K562 (cell line): ENCODE results near the gene MAST1. TPM values are rescaled to one million over a fixed set of nuclear protein-coding genes. Genes with fewer than 3 reads are reported as not detected.

Experiments
- ARID1B ChIP-seq: fragments of 450-650 bp; IDR thresholded peaks from 2 replicates; pipeline ENCODE4 v1.6.1; 2016; ENCODE audit warnings: antibody characterized with exemption, mild to moderate bottlenecking, inconsistent platforms
- ARNT ChIP-seq, 2 experiments: fragments of 450-650 bp; IDR thresholded peaks; 2 replicates each; pipeline ENCODE4 v1.6.1; 2016; ENCODE audit warnings: mild to moderate bottlenecking in 1 of 2
- ASH1L ChIP-seq: fragments of 450-650 bp; IDR thresholded peaks from 2 replicates; pipeline ENCODE4 v1.6.1; 2018; ENCODE audit warnings: borderline replicate concordance, mild to moderate bottlenecking, low read depth; ENCODE audit not compliant: partially characterized antibody
- BCOR ChIP-seq: fragments of 450-650 bp; IDR thresholded peaks from 2 replicates; pipeline ENCODE4 v1.6.1; 2016
- ELF1 ChIP-seq: fragments of 200-800 bp; sonication (Bioruptor generic); IDR thresholded peaks from 2 replicates; pipeline ENCODE4 v1.6.1; 2016; ENCODE audit warnings: missing genetic modification characterization, missing compliant biosample characterization
- EP300 ChIP-seq: IDR thresholded peaks from 2 replicates; pipeline ENCODE4 v1.6.1; 2012; ENCODE audit warnings: low read length, improper control_type of control experiment
- ETS1 ChIP-seq: conservative IDR thresholded peaks from 2 replicates; pipeline ENCODE4 v1.6.1; 2011; ENCODE audit warnings: low read depth, mild to moderate bottlenecking, low read length; ENCODE audit not compliant: control insufficient read depth
- FOXJ3 ChIP-seq: sonication (generic); formaldehyde crosslinking; IDR thresholded peaks from 2 replicates; pipeline ENCODE4 v1.4.0; 2020; ENCODE audit warnings: mild to moderate bottlenecking, missing genetic modification reagents
- HDAC3 ChIP-seq: fragments of 450-650 bp; IDR thresholded peaks from 2 replicates; pipeline ENCODE4 v1.6.1; 2018; ENCODE audit warnings: borderline replicate concordance, mild to moderate bottlenecking, moderate library complexity; ENCODE audit not compliant: partially characterized antibody
- HDAC6 ChIP-seq: IDR thresholded peaks from 2 replicates; pipeline ENCODE4 v1.6.1; 2012; ENCODE audit warnings: low read depth, mild to moderate bottlenecking, control low read depth, inconsistent platforms, low read length, moderate library complexity
- HDAC8 ChIP-seq: fragments of 450-650 bp; IDR thresholded peaks from 2 replicates; pipeline ENCODE4 v1.6.1; 2016; ENCODE audit warnings: mild to moderate bottlenecking, missing genetic modification characterization, moderate library complexity, missing compliant biosample characterization
- JUND ChIP-seq, 2 experiments: IDR thresholded peaks; 2 replicates in 1 of 2; 3 replicates in 1 of 2; pipeline ENCODE4 v1.6.1; 2011; ENCODE audit warnings: borderline replicate concordance in 2 of 2, low read depth in 2 of 2, low read length in 2 of 2, improper control_type of control experiment in 1 of 2, missing biosample characterization in 1 of 2, missing genetic modification characterization in 1 of 2, missing genetic modification reagents in 1 of 2
- MED1 ChIP-seq: sonication (generic); formaldehyde crosslinking; IDR thresholded peaks from 2 replicates; pipeline ENCODE4 v1.8.1; 2023; ENCODE audit warnings: missing genetic modification reagents, borderline replicate concordance
- MTF1 ChIP-seq: fragments of 250-450 bp; sonication (Bioruptor Pico); IDR thresholded peaks from 2 replicates; pipeline ENCODE4 v1.9.0; 2021; ENCODE audit warnings: moderate library complexity, mild to moderate bottlenecking, inconsistent platforms, borderline replicate concordance
- MYC ChIP-seq, 2 experiments: fragments of 250-450 bp in 1 of 2; sonication (Bioruptor Pico) in 1 of 2; IDR thresholded peaks; 2 replicates each; pipeline versions ENCODE4 v1.5.1 to v1.6.1; 2012 to 2021; ENCODE audit warnings: low read depth in 2 of 2, borderline replicate concordance in 1 of 2, improper control_type of control experiment in 1 of 2, low read length in 1 of 2, mild to moderate bottlenecking in 1 of 2, moderate library complexity in 1 of 2
- NEUROD1 ChIP-seq: fragments of 150-350 bp; IDR thresholded peaks from 2 replicates; pipeline ENCODE4 v1.6.1; 2014; ENCODE audit warnings: borderline replicate concordance, low read length, low read depth; ENCODE audit not compliant: partially characterized antibody
- NFATC3 ChIP-seq: fragments of 450-650 bp; IDR thresholded peaks from 2 replicates; pipeline ENCODE4 v1.6.1; 2017; ENCODE audit warnings: mild to moderate bottlenecking
- NFIC ChIP-seq: fragments of 450-650 bp; IDR thresholded peaks from 2 replicates; pipeline ENCODE4 v1.6.1; 2017; ENCODE audit warnings: mild to moderate bottlenecking, inconsistent platforms
- POLR2H ChIP-seq: IDR thresholded peaks from 2 replicates; pipeline ENCODE4 v1.6.1; 2016; ENCODE audit warnings: missing genetic modification characterization, low read depth, mild to moderate bottlenecking, control low read depth, missing compliant biosample characterization, moderate library complexity
- PTTG1 ChIP-seq: fragments of 450-650 bp; IDR thresholded peaks from 2 replicates; pipeline ENCODE4 v1.6.1; 2016; ENCODE audit warnings: low read depth, mild to moderate bottlenecking, missing genetic modification characterization, missing compliant biosample characterization
- RNF2 ChIP-seq: sonication (generic); IDR thresholded peaks from 2 replicates; pipeline ENCODE4 v1.6.1; 2016
- SMARCE1 ChIP-seq: fragments of 450-650 bp; IDR thresholded peaks from 2 replicates; pipeline ENCODE4 v1.7.1; 2016; ENCODE audit warnings: mild to moderate bottlenecking
- SPI1 ChIP-seq: IDR thresholded peaks from 2 replicates; pipeline ENCODE4 v1.6.1; 2011; ENCODE audit warnings: low read depth, low read length, control low read depth, borderline replicate concordance
- TCF7 ChIP-seq: sonication (generic); IDR thresholded peaks from 2 replicates; pipeline ENCODE4 v1.6.1; 2016; ENCODE audit warnings: antibody characterized with exemption, borderline replicate concordance
- ZBTB43 ChIP-seq: sonication (generic); formaldehyde crosslinking; IDR thresholded peaks from 2 replicates; pipeline ENCODE4 v1.8.0; 2023; ENCODE audit warnings: mild to moderate bottlenecking, missing genetic modification reagents
- ZNF561 ChIP-seq: fragments of 450-650 bp; formaldehyde crosslinking; conservative IDR thresholded peaks from 2 replicates; pipeline ENCODE4 v1.4.0; 2020; ENCODE audit warnings: mild to moderate bottlenecking, moderate library complexity
- polyA plus RNA-seq, 8 experiments: library from polyadenylated mRNA; depleted of rRNA in 4 of 8; stranded (reverse) in 5 of 8; unstranded in 3 of 8; fragments of >200 nt; fragmentation: Nextera tagmentation in 2 of 8; fragmentation: Illumina TruSeq in 1 of 8; extraction: Ambion mirVana in 2 of 8; extraction: Trizol in 1 of 8; gene quantifications; 2 replicates each; pipeline versions ENCODE4 v1.2.1 to v1.2.3, GENCODE V29; 2011 to 2014; ENCODE audit warnings: inconsistent platforms in 1 of 8, missing spikeins in 1 of 8
- total RNA-seq, 7 experiments: library from RNA; depleted of rRNA in 6 of 7; stranded (reverse); fragments of >200 nt in 6 of 7; fragmentation: Illumina TruSeq in 2 of 7; extraction: Trizol in 2 of 7; gene quantifications; 2 replicates each; pipeline versions ENCODE4 v1.2.1 to v1.2.3, GENCODE V29; 2011 to 2021; ENCODE audit warnings: low replicate concordance in 1 of 7

Gene MAST1
- total and polyA plus RNA-seq, 9 of the 15 experiments (the other 6 are each of a cell fraction or from before 2014, with no cell fraction given): 0.48 to 10.3 (median 3.9) TPM

- peak; percentile 89 for TF ChIP-seq EP300
- TF ChIP-seq NFIC: peak; percentile 87
- TF ChIP-seq ZBTB43: no peak
- 0 out of 2 replicates have a peak, but pooled peaks have one; percentile 73 for TF ChIP-seq HDAC6
- peak; percentile 29; the same call in 1 of the 2 replicates for TF ChIP-seq ETS1
- TF ChIP-seq SPI1: 0 out of 2 replicates have a peak, but pooled peaks have one; percentile 27
- no peak for TF ChIP-seq PTTG1 (tag)
- TF ChIP-seq MTF1 (CRISPR knock-in tag): no peak
- peak; percentile 16 for TF ChIP-seq ASH1L
- no peak for TF ChIP-seq TCF7
- peak; percentile 74 for TF ChIP-seq HDAC3
- peak; percentile 70 for TF ChIP-seq BCOR
- no peak for TF ChIP-seq ZNF561 (CRISPR knock-in tag)
- 0 out of 2 replicates have a peak, but pooled peaks have one; percentile 37 for TF ChIP-seq JUND (IDR thresholded peaks at IDR 0.05; ENCODE audit: borderline replicate concordance, low read depth, low read length)
- TF ChIP-seq JUND (tag; IDR thresholded peaks at IDR 0.05; ENCODE audit: borderline replicate concordance, low read depth, low read length): peak; percentile 27; the same call in 1 of the 3 replicates
- 0 out of 2 replicates have a peak, but pooled peaks have one; percentile 34 for TF ChIP-seq HDAC8 (tag)
- TF ChIP-seq SMARCE1: peak; percentile 83
- peak; percentile 79; the same call in 1 of the 2 replicates for TF ChIP-seq NFATC3
- peak; percentile 62 to 73; a peak in 3 of 4 replicates for TF ChIP-seq ARNT (IDR thresholded peaks at IDR 0.05)
- TF ChIP-seq MED1: peak; percentile 73; the same call in 1 of the 2 replicates
- peak; percentile 84 for TF ChIP-seq RNF2
- TF ChIP-seq ARID1B: peak; percentile 96
- no peak for TF ChIP-seq ELF1 (tag)
- peak; percentile 12; the same call in 1 of the 2 replicates for TF ChIP-seq MYC (IDR thresholded peaks at IDR 0.05; ENCODE audit: low read depth, low read length)
- no peak for TF ChIP-seq MYC (CRISPR knock-in tag; IDR thresholded peaks at IDR 0.05; ENCODE audit: borderline replicate concordance, low read depth)
- peak; percentile 67 for TF ChIP-seq NEUROD1
- no peak for TF ChIP-seq FOXJ3 (CRISPR knock-in tag)
- no peak for TF ChIP-seq POLR2H (tag)
Observed at GRCh38 chr19:12885749-12886650, 47.7 kb downstream of the MAST1 start (continued).
